HCT116 (cell line): ENCODE measurements around the gene LRRC32. TPM values are rescaled to one million over a fixed set of nuclear protein-coding genes. Genes with fewer than 3 reads are reported as not detected.

Experiments used
- ATAC-seq: fragments of 200-7000 bp; cut with Tn5 transposase; 2 replicates; pipeline ENCODE4 v1.9.1; 2020; ENCODE audit warnings: mild to moderate bottlenecking, moderate library complexity
- BruUV-seq: library from RNA; stranded (reverse); fragments of 400-500 nt; replicated peaks from 2 replicates; lab custom pipeline; 2021; lab: Mats Ljungman, UMichigan
- CTCF ChIA-PET: fragments of 300-600 bp; sonication (Branson Sonifier 250); formaldehyde crosslinking; loops from one replicate; lab custom pipeline; 2021; ENCODE audit warnings: antibody characterized with exemption; lab: Charles Lee
- POLR2A ChIA-PET: fragments of 300-600, 350-600 bp; sonication (Branson Sonifier 250); formaldehyde crosslinking; loops from one replicate; lab custom pipeline; 2021; ENCODE audit warnings: antibody characterized with exemption; lab: Charles Lee
- RAD21 ChIA-PET, 2 experiments: fragments of 300-600 bp; sonication (Branson Sonifier 250); formaldehyde crosslinking; loops; one replicate each; lab custom pipeline; 2023; ENCODE audit warnings: low total read pairs in 2 of 2; ENCODE audit not compliant: uncharacterized antibody in 2 of 2, unreplicated experiment in 2 of 2, low non-redundant PET in 1 of 2; lab: Charles Lee
- DNase-seq: peaks from one replicate; pipeline ENCODE4 v3.0.0-alpha.2; 2010; ENCODE audit warnings: low read depth, low spot score
- H2AFZ ChIP-seq: fragments of 200-600 bp; shearing (Covaris generic), sonication (generic); 2 replicates; pipeline ENCODE4 v1.6.1; 2017; ENCODE audit warnings: low read depth, mixed run types, mixed read lengths, antibody characterized with exemption, low read length; ENCODE audit not compliant: poor library complexity, severe bottlenecking
- H3K27ac ChIP-seq: 2 replicates; pipeline ENCODE4 v1.5.1; 2012; ENCODE audit warnings: low read depth, low read length
- H3K27me3 ChIP-seq: fragments of 200-600 bp; sonication (generic); 2 replicates; pipeline ENCODE4 v1.6.1; 2016; ENCODE audit warnings: mixed run types, low read length, mixed read lengths; ENCODE audit not compliant: insufficient read depth
- H3K36me3 ChIP-seq, 2 experiments: fragments of 200-500 bp in 1 of 2; fragments of 200-600 bp in 1 of 2; sonication (Bioruptor generic) in 1 of 2; sonication (generic) in 1 of 2; 2 replicates each; pipeline versions ENCODE4 v1.5.1 to v1.6.1; 2014 to 2016; ENCODE audit warnings: low read length in 2 of 2, inconsistent platforms in 1 of 2, mixed read lengths in 1 of 2, mixed run types in 1 of 2; ENCODE audit not compliant: insufficient read depth in 2 of 2, control insufficient read depth in 1 of 2
- H3K4me1 ChIP-seq, 2 experiments: fragments of 200-600 bp in 1 of 2; sonication (generic) in 1 of 2; 2 replicates each; pipeline versions ENCODE4 v1.5.1 to v1.6.1; 2012 to 2017; ENCODE audit warnings: low read length in 2 of 2, inconsistent platforms in 1 of 2, mild to moderate bottlenecking in 1 of 2, mixed read lengths in 1 of 2, mixed run types in 1 of 2, moderate library complexity in 1 of 2; ENCODE audit not compliant: insufficient read depth in 2 of 2, control insufficient read depth in 1 of 2
- H3K4me2 ChIP-seq: fragments of 200-600 bp; sonication (generic); 2 replicates; pipeline ENCODE4 v1.6.1; 2017; ENCODE audit warnings: mixed run types, low read length, mixed read lengths
- H3K4me3 ChIP-seq, 2 experiments: fragments of 200-600 bp in 1 of 2; sonication (generic) in 1 of 2; replicated peaks in 1 of 2; 2 replicates each; pipeline ENCODE4 v1.5.1; 2011 to 2016; ENCODE audit warnings: low read length in 2 of 2, control low read depth in 1 of 2, low read depth in 1 of 2, mild to moderate bottlenecking in 1 of 2, mixed read lengths in 1 of 2, mixed run types in 1 of 2
- H3K79me2 ChIP-seq: fragments of 200-600 bp; sonication (generic); 2 replicates; pipeline ENCODE4 v1.6.1; 2017; ENCODE audit warnings: mild to moderate bottlenecking, mixed run types, low read length, moderate library complexity, mixed read lengths; ENCODE audit not compliant: insufficient read depth
- H3K9ac ChIP-seq: fragments of 200-600 bp; sonication (generic); 2 replicates; pipeline ENCODE4 v1.6.1; 2016; ENCODE audit warnings: low read length, mixed read lengths
- H3K9me2 ChIP-seq: fragments of 200-600 bp; sonication (generic), shearing (Covaris generic); 2 replicates; pipeline ENCODE4 v1.6.1; 2017; ENCODE audit warnings: mixed run types, mild to moderate bottlenecking, moderate library complexity; ENCODE audit not compliant: insufficient read depth
- H3K9me3 ChIP-seq, 2 experiments: fragments of 200-500 bp in 1 of 2; fragments of 200-600 bp in 1 of 2; sonication (Bioruptor generic) in 1 of 2; sonication (generic) in 1 of 2; 2 replicates each; pipeline ENCODE4 v1.6.1; 2014 to 2017; ENCODE audit warnings: low read length in 2 of 2, mixed read lengths in 2 of 2, inconsistent platforms in 1 of 2, low read depth in 1 of 2, mild to moderate bottlenecking in 1 of 2, mixed run types in 1 of 2, moderate library complexity in 1 of 2; ENCODE audit not compliant: control insufficient read depth in 1 of 2, insufficient read depth in 1 of 2
- H4K20me1 ChIP-seq: fragments of 200-600 bp; sonication (generic), shearing (Covaris generic); 2 replicates; pipeline ENCODE4 v1.6.1; 2017; ENCODE audit warnings: mixed run types, mild to moderate bottlenecking, moderate library complexity; ENCODE audit not compliant: insufficient read depth
- ATF3 ChIP-seq: IDR thresholded peaks from 2 replicates; pipeline ENCODE4 v1.6.1; 2012
- CBX3 ChIP-seq: IDR thresholded peaks from 2 replicates; pipeline ENCODE4 v1.6.1; 2012; ENCODE audit warnings: low read depth
- CTCF ChIP-seq, 3 experiments: fragments of 200-600 bp in 1 of 3; sonication (generic) in 1 of 3; IDR thresholded peaks in 2 of 3; conservative IDR thresholded peaks in 1 of 3; 2 replicates each; pipeline ENCODE4 v1.5.1; 2012 to 2017; ENCODE audit warnings: low read depth in 2 of 3, low read length in 2 of 3, antibody characterized with exemption in 1 of 3, borderline replicate concordance in 1 of 3, control low read depth in 1 of 3, mild to moderate bottlenecking in 1 of 3, mixed read lengths in 1 of 3, mixed run types in 1 of 3, moderate library complexity in 1 of 3; ENCODE audit not compliant: insufficient read depth in 1 of 3
- EGR1 ChIP-seq: IDR thresholded peaks from 2 replicates; pipeline ENCODE4 v1.6.1; 2012; ENCODE audit warnings: low read depth
- ELF1 ChIP-seq: IDR thresholded peaks from 2 replicates; pipeline ENCODE4 v1.6.1; 2012; ENCODE audit warnings: low read depth, borderline replicate concordance
- EZH2 ChIP-seq: fragments of 200-600 bp; sonication (generic); IDR thresholded peaks from 2 replicates; pipeline ENCODE4 v1.6.1; 2017; ENCODE audit warnings: antibody characterized with exemption, mixed run types
- EZH2phosphoT487 ChIP-seq: fragments of 200-600 bp; IDR thresholded peaks from 2 replicates; pipeline ENCODE4 v1.6.1; 2018; ENCODE audit warnings: antibody characterized with exemption, borderline replicate concordance
- FOSL1 ChIP-seq: IDR thresholded peaks from 2 replicates; pipeline ENCODE4 v1.6.1; 2012; ENCODE audit warnings: low read depth
- JUND ChIP-seq: IDR thresholded peaks from 2 replicates; pipeline ENCODE4 v1.6.1; 2012
- POLR2A ChIP-seq: IDR thresholded peaks from 2 replicates; pipeline ENCODE4 v1.7.0; 2011; ENCODE audit warnings: borderline replicate concordance; ENCODE audit not compliant: insufficient read depth, insufficient read length; ENCODE audit errors: extremely low read depth
- POLR2AphosphoS5 ChIP-seq: IDR thresholded peaks from 2 replicates; pipeline ENCODE4 v1.6.1; 2011; ENCODE audit warnings: mild to moderate bottlenecking, low read depth, low read length, moderate library complexity
- RAD21 ChIP-seq: IDR thresholded peaks from 2 replicates; pipeline ENCODE4 v1.6.1; 2012; ENCODE audit warnings: low read depth, mild to moderate bottlenecking
- SIN3A ChIP-seq: IDR thresholded peaks from 2 replicates; pipeline ENCODE4 v1.6.1; 2012; ENCODE audit warnings: low read depth
- SP1 ChIP-seq: IDR thresholded peaks from 2 replicates; pipeline ENCODE4 v1.6.1; 2012; ENCODE audit warnings: low read depth
- SRF ChIP-seq: IDR thresholded peaks from 2 replicates; pipeline ENCODE4 v1.6.1; 2012; ENCODE audit warnings: low read depth
- TCF7L2 ChIP-seq: IDR thresholded peaks from 2 replicates; pipeline ENCODE4 v1.7.0; 2011; ENCODE audit warnings: borderline replicate concordance, inconsistent platforms; ENCODE audit not compliant: insufficient read depth, insufficient read length; ENCODE audit errors: extremely low read depth
- YY1 ChIP-seq: IDR thresholded peaks from 2 replicates; pipeline ENCODE4 v1.6.1; 2011; ENCODE audit warnings: low read length, low read depth, moderate library complexity, mild to moderate bottlenecking; ENCODE audit not compliant: insufficient replicate concordance; ENCODE audit errors: extremely low read depth
- ZBTB33 ChIP-seq: IDR thresholded peaks from 2 replicates; pipeline ENCODE4 v1.6.1; 2011; ENCODE audit warnings: mild to moderate bottlenecking, low read length, moderate library complexity; ENCODE audit not compliant: insufficient replicate concordance; ENCODE audit errors: extremely low read depth
- ZFX ChIP-seq: fragments of 450-650 bp; IDR thresholded peaks from 2 replicates; pipeline ENCODE4 v1.6.1; 2017
- ZNF274 ChIP-seq: fragments of 200-500 bp; sonication (Bioruptor generic); IDR thresholded peaks from 2 replicates; pipeline ENCODE4 v1.6.1; 2014; ENCODE audit warnings: mild to moderate bottlenecking, low read depth, low read length, inconsistent platforms
- intact Hi-C: fragments of 100-400 bp; cut with micrococcal nuclease; formaldehyde crosslinking; loops from 2 replicates; pipeline ENCODE4 v1.10.0; 2022
- total RNA-seq: library from RNA; stranded (reverse); gene quantifications from one replicate; pipeline ENCODE4 v1.2.1, GENCODE V29; 2021; ENCODE audit not compliant: unreplicated experiment

Gene LRRC32
- total RNA-seq, 1 experiment from 2014 or later: 0.54 TPM

GRCh38 chr11:76613901-76614300 is 56.6 kb downstream of the LRRC32 start:
- DNase-seq: no peak
- Histone ChIP-seq H3K36me3 (no peaks in the 10 kb centered on the region), H3K4me2 (no peak overlapping the region), H2AFZ (no peak overlapping the region), H3K4me3 (no peak overlapping the region), H3K27me3 (no peaks in the 10 kb centered on the region), H3K79me2 (no peaks in the 10 kb centered on the region), H3K4me1 (no peaks in the 10 kb centered on the region), H3K9ac (no peak overlapping the region), H3K27ac (no peak overlapping the region), H4K20me1 (no peaks in the 10 kb centered on the region), H3K9me2 (no peaks in the 10 kb centered on the region), H3K9me3 (no peaks in the 10 kb centered on the region)
- ChIA-PET POLR2A (no interaction called here), CTCF (no interaction called here), RAD21 (no interaction called here)
- ATAC-seq: no peak
- intact Hi-C loops: no loop called here
- TF ChIP-seq EGR1 (no peak), ELF1 (no peak), EZH2phosphoT487 (no peak), ZFX (no peak), ATF3 (no peak), POLR2A (no peak), CTCF (IDR thresholded peaks at IDR 0.05 in 2 of 3, conservative IDR thresholded peaks at IDR 0.05 in 1 of 3; ENCODE audit: borderline replicate concordance in 1 of 3, insufficient read depth in 1 of 3, low read depth in 2 of 3, low read length in 2 of 3) (no peak), ZBTB33 (no peak), ZNF274 (no peak), CBX3 (no peak), TCF7L2 (no peak), SIN3A (no peak), YY1 (no peak), EZH2 (no peak), FOSL1 (no peak), SRF (no peak), SP1 (no peak), POLR2AphosphoS5 (no peak), RAD21 (no peak), JUND (no peak)
- BruUV-seq: no TSS peak
